Tracheal epithelial cell (primary cell): ENCODE data around the gene ZNHIT3. TPM values are rescaled to one million over a fixed set of nuclear protein-coding genes. Genes with fewer than 3 reads are reported as not detected.

ENCODE experiments used
- total RNA-seq: library from RNA; depleted of rRNA; stranded (reverse); fragments of >200 nt; gene quantifications from 2 replicates; pipeline ENCODE4 v1.2.1, GENCODE V29; 2014

The ZNHIT3 gene
- total RNA-seq, result 19.8 and 32.6 TPM in 2 replicates

DNA sequence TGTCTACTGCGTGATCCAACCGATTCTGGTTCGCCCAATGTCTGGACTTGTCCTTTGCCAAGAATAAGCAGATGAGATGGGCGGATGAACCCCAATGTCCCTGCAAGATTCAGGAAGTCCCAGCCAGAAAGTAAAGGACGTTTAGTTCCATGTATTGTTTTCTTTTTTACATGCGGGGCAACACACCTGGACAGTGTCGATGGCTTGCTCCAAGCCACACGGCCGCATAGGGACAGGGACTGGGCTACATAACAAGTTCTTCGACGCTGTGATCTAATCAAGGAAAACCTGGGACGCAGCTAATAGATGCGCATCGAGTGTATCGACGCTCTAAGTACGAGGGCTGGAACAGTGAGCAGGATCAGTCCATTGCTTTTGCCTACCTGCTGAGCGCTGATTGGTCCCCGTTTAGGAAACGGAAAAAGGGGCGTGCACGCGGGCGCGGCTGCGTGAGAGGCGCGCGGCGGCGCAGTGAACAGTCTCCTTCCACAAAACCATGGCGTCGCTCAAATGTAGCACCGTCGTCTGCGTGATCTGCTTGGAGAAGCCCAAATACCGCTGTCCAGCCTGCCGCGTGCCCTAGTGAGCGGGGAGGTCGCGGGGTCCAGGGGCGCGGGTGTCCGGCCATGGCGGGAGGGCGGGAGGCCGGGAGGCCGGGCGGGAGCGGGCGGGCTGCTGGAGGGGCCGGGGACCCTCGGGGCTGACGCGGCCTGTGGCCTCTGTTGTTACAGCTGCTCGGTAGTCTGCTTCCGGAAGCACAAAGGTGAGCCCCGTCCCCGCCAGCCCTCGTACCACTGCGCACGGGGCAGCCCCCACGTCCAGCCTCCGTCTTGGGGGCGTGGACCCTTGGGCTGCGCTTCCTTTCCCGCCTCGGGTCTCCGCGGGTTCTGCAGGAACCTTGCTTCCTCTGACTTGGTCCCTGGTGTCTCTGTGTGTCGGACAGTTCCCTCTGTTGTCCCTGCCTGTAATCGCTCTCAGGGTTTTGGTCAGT lies at the start of gene ZNHIT3:
Gene ZNHIT3, plus strand, starts transcription at position 478 of the 991 bp plus-strand sequence. Its CDS starts 19 bp downstream, at position 497.

DNA sequence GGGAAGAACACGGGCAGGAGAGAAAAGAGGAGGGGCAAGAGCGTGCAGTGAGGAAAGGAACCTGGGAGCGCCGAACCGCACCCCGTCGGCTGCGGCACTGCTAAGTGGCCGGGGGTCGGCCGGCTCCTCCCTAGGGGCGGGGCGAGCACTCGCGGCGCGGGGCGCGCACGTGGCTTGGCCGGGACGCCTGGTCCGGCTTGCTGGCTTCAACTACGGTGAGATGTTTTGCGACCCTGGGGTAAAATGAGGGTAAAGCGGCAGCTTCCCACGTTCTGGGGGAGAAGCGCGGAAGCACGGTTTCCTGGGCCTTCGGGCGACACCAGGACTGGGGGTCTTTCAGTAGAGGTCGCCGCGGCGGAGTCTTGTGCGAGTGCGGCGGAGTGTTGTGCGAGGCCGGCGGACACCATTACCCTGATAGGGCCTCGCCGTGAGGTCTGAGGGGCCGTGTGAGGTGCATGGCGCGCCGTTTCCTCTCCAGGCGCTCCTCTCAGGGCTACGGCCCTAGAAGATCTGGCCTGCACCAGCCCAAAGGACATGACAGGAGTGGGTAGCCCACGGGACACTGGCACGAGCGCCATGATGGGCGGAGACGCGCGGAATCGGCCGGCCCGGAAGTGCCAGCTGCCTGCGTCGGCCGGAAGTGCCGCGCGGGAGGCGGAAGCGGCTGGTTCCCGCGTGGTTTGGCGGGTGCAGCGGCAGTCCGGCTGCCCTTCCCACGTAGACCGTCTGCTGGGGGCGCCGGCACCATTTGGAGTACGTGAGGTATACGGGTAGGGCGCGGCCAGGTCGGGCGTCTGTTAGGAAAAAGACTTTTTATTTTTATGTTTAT lies 48.6 kb downstream of the ZNHIT3 start, which contains the start of the genes MYO19 and PIGW:
Gene MYO19, minus strand, starts transcription at position 29 of the 829 bp plus-strand sequence. CDS start 2,330 bp downstream, outside the sequence.
Gene PIGW, plus strand, starts transcription at position 148 of the 829 bp plus-strand sequence. CDS start 2,115 bp downstream, outside the sequence.

DNA sequence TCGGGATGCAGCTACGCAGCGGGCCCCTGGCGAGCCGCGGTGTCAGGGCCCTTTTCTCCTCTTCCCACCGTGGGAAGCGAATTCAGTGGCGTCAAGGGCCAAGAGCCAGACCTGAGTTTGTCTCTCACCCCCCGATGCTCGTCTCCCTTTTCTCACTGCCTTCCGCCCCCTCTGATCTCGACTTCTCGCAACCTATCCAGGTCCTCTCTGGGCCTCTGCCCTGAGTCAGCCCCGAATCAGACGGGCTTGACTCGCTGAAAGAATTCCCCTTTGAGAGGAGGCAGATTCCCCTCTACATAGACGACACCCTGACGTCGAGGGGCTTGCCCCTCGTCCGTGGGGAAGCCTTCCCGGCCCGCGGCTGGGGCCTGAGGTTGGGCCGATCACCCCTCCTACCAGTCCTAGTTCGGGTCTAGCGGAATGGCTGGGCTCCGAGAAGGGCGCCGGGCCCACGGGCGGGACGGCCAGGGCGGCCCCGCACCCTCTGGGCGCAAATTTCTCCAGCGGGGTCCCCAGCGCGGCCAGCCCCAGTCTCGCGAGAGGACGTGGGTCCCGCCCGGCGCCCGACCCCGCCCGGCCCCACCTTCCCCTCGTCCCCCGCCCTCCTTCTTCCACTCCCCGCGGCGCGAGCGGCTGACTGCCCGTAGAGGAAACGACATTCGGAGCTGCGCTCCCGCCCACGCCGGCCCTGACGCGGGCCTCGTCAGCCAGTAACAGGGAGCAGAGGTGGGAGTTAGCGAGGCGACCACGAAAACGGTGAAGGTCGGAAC lies 58.0 kb downstream of the ZNHIT3 start, which contains the start of gene GGNBP2:
Gene GGNBP2, plus strand, starts transcription at position 613 of the 770 bp plus-strand sequence. CDS start 806 bp downstream, outside the sequence.

Other genes starting within 250 kb of the ZNHIT3 start
- not detected in 2 replicates for gene TBC1D3I, start 222.1 kb upstream of the ZNHIT3 start, total RNA-seq
- not detected in 2 replicates for gene TBC1D3G, start 162.8 kb upstream of the ZNHIT3 start, total RNA-seq
- not detected in 2 replicates for gene TBC1D3H, start 98.2 kb upstream of the ZNHIT3 start, total RNA-seq
- gene MYO19, start 48.2 kb downstream of the ZNHIT3 start, total RNA-seq, result 96.8 and 102 TPM in 2 replicates
- gene PIGW, start 48.3 kb downstream of the ZNHIT3 start, total RNA-seq, result 5.3 and 10.2 TPM in 2 replicates
- gene GGNBP2, start 58.2 kb downstream of the ZNHIT3 start, total RNA-seq, result 35.7 and 44.3 TPM in 2 replicates
- gene DHRS11, start 105.2 kb downstream of the ZNHIT3 start, total RNA-seq, result 1.7 and 7.2 TPM in 2 replicates
- 9.9 and 11.5 TPM in 2 replicates for gene MRM1, start 114.9 kb downstream of the ZNHIT3 start, total RNA-seq